ENCODE measurements around the gene PLXDC2.

GRCh38 chr10:19778996-19779395 lies 37.2 kb upstream of the PLXDC2 start:
- no peak for TF ChIP-seq CTCF (IDR thresholded peaks at IDR 0.05)
- no peak for TF ChIP-seq POLR2AphosphoS5 (IDR thresholded peaks at IDR 0.05; ENCODE audit: insufficient read depth in 1 of 2, low read depth in 1 of 2)
- TF ChIP-seq POLR2A (IDR thresholded peaks at IDR 0.05) = no peak

All from vagina (tissue), 2 donors.